Measurements from ENCODE around the gene ARHGAP4. TPM values are rescaled to one million over a fixed set of nuclear protein-coding genes. Genes with fewer than 3 reads are reported as not detected.

The ARHGAP4 gene
- total and polyA plus RNA-seq, 2 of the 4 experiments (the other 2 are of a cell fraction): 0.18 to 0.72 TPM

DNA sequence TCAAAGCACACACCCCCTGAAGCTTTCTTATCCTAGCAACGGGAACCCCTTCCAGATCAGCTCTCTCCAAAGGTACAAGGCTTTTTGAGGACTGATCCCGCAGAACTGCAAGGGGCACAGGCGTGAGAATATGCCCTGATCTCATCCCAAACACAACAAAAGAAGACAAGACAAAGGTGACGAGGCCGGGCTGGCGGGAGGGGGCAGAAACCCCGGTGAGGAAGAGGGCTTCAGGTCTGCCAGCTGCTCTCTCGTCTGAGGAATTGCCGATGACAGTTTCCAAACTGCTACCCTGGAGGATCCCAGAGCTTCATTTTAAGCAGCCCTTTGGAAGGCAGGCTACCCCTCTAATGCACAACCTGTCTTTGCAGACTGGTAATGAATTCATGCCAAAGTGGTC lies 42.2 kb upstream of the ARHGAP4 start:
- peaks cover 9% of the 10 kb centered on the region; the same call in 1 of the 2 replicates for H3K9me1 ChIP-seq (ENCODE audit: insufficient read depth, low read length)
- H3K27me3 ChIP-seq (ENCODE audit: control insufficient read depth, insufficient read depth, low read length): no peaks in the 10 kb centered on the region
- intact Hi-C loops (cut with micrococcal nuclease): no loop called here
- no peak for TF ChIP-seq FOS (IDR thresholded peaks at IDR 0.05; ENCODE audit: low read depth, low read length)
- TF ChIP-seq, protein P1, sequence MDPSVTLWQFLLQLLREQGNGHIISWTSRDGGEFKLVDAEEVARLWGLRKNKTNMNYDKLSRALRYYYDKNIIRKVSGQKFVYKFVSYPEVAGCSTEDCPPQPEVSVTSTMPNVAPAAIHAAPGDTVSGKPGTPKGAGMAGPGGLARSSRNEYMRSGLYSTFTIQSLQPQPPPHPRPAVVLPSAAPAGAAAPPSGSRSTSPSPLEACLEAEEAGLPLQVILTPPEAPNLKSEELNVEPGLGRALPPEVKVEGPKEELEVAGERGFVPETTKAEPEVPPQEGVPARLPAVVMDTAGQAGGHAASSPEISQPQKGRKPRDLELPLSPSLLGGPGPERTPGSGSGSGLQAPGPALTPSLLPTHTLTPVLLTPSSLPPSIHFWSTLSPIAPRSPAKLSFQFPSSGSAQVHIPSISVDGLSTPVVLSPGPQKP (IDR thresholded peaks at IDR 0.05; ENCODE audit: borderline replicate concordance, low read depth, low read length): no peak
- TF ChIP-seq RFX5 (IDR thresholded peaks at IDR 0.05; ENCODE audit: low read depth, low read length): no peak
- TF ChIP-seq, protein P2, sequence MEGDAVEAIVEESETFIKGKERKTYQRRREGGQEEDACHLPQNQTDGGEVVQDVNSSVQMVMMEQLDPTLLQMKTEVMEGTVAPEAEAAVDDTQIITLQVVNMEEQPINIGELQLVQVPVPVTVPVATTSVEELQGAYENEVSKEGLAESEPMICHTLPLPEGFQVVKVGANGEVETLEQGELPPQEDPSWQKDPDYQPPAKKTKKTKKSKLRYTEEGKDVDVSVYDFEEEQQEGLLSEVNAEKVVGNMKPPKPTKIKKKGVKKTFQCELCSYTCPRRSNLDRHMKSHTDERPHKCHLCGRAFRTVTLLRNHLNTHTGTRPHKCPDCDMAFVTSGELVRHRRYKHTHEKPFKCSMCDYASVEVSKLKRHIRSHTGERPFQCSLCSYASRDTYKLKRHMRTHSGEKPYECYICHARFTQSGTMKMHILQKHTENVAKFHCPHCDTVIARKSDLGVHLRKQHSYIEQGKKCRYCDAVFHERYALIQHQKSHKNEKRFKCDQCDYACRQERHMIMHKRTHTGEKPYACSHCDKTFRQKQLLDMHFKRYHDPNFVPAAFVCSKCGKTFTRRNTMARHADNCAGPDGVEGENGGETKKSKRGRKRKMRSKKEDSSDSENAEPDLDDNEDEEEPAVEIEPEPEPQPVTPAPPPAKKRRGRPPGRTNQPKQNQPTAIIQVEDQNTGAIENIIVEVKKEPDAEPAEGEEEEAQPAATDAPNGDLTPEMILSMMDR (conservative IDR thresholded peaks at IDR 0.05; ENCODE audit: low read depth, low read length): no peak
- no peak for TF ChIP-seq MXI1 (IDR thresholded peaks at IDR 0.05; ENCODE audit: borderline replicate concordance, low read depth, low read length)
- TF ChIP-seq POLR2A (IDR thresholded peaks at IDR 0.05; ENCODE audit: low read depth, low read length): no peak
- no peak for TF ChIP-seq BHLHE40 (IDR thresholded peaks at IDR 0.05; ENCODE audit: low read depth, low read length)
- TF ChIP-seq NFE2L2 (IDR thresholded peaks at IDR 0.05; ENCODE audit: low read depth, low read length): no peak
- no peak for TF ChIP-seq RCOR1 (IDR thresholded peaks at IDR 0.05; ENCODE audit: insufficient replicate concordance, low read length)
- TF ChIP-seq MAZ (IDR thresholded peaks at IDR 0.05; ENCODE audit: borderline replicate concordance, low read depth, low read length): no peak
- TF ChIP-seq RAD21 (IDR thresholded peaks at IDR 0.05; ENCODE audit: low read length): no peak
- no peak for TF ChIP-seq MAFK (IDR thresholded peaks at IDR 0.05; ENCODE audit: low read depth, low read length)
- TF ChIP-seq CHD1 (IDR thresholded peaks at IDR 0.05; ENCODE audit: low read depth, low read length): no peak
- no peak for TF ChIP-seq SMC3 (IDR thresholded peaks at IDR 0.05; ENCODE audit: low read depth, low read length)
- H2BK120ac ChIP-seq (ENCODE audit: low read depth, low read length): no peak overlapping the region
- H2BK20ac ChIP-seq (ENCODE audit: low read depth, low read length): no peak overlapping the region
- peaks cover 2 to 16% of the 10 kb centered on the region in 2 experiments; a peak in 3 of 4 replicates for H3K79me1 ChIP-seq (ENCODE audit: low read depth in 1 of 2, low read length in 2 of 2)
- no peak overlapping the region for H3K14ac ChIP-seq (replicated peaks; ENCODE audit: low read depth, low read length)
- H2BK5ac ChIP-seq (ENCODE audit: low read depth, low read length, poor library complexity, severe bottlenecking): no peak overlapping the region
- H3K9me3 ChIP-seq (ENCODE audit: control insufficient read depth, insufficient read depth, low read length): no peaks in the 10 kb centered on the region
- no peak overlapping the region for H2AFZ ChIP-seq (replicated peaks; ENCODE audit: low read length, poor library complexity)
- peak overlapping the region; percentile 33 for H3K23ac ChIP-seq (ENCODE audit: low read depth, low read length)
- peak overlapping the region; percentile 81 for H3K4me2 ChIP-seq (ENCODE audit: low read depth, low read length)
- ChIA-PET CTCF (no interaction called here), POLR2A (ENCODE audit: unreplicated experiment) (no interaction called here)
- no peak overlapping the region for H3K4me3 ChIP-seq (ENCODE audit: insufficient read depth, low read depth, low read length)
- peaks cover 70% of the 10 kb centered on the region for H4K20me1 ChIP-seq (ENCODE audit: insufficient read depth, low read length)
- H4K91ac ChIP-seq (ENCODE audit: insufficient read depth, low read depth, low read length): no peak overlapping the region
- H3K18ac ChIP-seq (ENCODE audit: low read depth, low read length): no peak overlapping the region
- H3K4ac ChIP-seq (ENCODE audit: low read depth, low read length): no peak overlapping the region
- WGBS, 2 experiments (ENCODE audit: extremely low coverage in 2 of 2, insufficient read length in 1 of 2): 32% methylated on average over 3 of the region's 9 CpGs; no CpG with 5 or more reads in 1 of the 2 experiments
- BruUV-seq (replicated peaks): no TSS peak
- dilution Hi-C loops (cut with HindIII; ENCODE audit: low sequenced_read_pairs, unreplicated experiment): no loop called here
- ATAC-seq (ENCODE audit: low read depth) (no peak), DNase-seq (no peak)
- H4K8ac ChIP-seq (ENCODE audit: low read depth in 2 of 2, low read length in 2 of 2): no peak overlapping the region
- H3K27ac ChIP-seq (ENCODE audit: insufficient read depth, low read length): no peak overlapping the region
- H4K5ac ChIP-seq (ENCODE audit: low read depth, low read length): no peak overlapping the region
- H3K9ac ChIP-seq (ENCODE audit: low read depth, low read length): peak overlapping the region; percentile 26; the same call in 1 of the 2 replicates
- no peak overlapping the region for H2AK5ac ChIP-seq (ENCODE audit: low read depth, low read length)
- H2AK9ac ChIP-seq (replicated peaks; ENCODE audit: low read depth, low read length, poor library complexity): no peak overlapping the region
- in situ Hi-C loops (cut with MboI; ENCODE audit: low sequenced_read_pairs): loop anchor here (10.0 kb wide), 1 partner anchor 203 kb away; the partner anchor contains the start of gene PLXNB3
- no peak overlapping the region for H2BK15ac ChIP-seq (ENCODE audit: low read depth, low read length)
- H3K4me1 ChIP-seq (ENCODE audit: control insufficient read depth, insufficient read depth, low read length): peaks cover 18% of the 10 kb centered on the region
- H3K56ac ChIP-seq (ENCODE audit: extremely low read depth, insufficient read depth, low read length): no peak overlapping the region
- peaks cover 7% of the 10 kb centered on the region for H3K36me3 ChIP-seq (ENCODE audit: control insufficient read depth, insufficient read depth, low read length)

All from IMR-90 (cell line).